HepG2 (cell line): ENCODE measurements around the gene NPAS2. TPM values are rescaled to one million over a fixed set of nuclear protein-coding genes. Genes with fewer than 3 reads are reported as not detected.

Experiments used
- ATAC-seq: fragments of 200-7000 bp; cut with Tn5 transposase; 3 replicates; pipeline ENCODE4 v1.9.1; 2020; ENCODE audit warnings: mild to moderate bottlenecking, moderate library complexity
- BruUV-seq: library from RNA; stranded (reverse); fragments of 400-500 nt; replicated peaks from 2 replicates; lab custom pipeline; 2021; lab: Mats Ljungman, UMichigan
- CTCF ChIA-PET: fragments of 300-600 bp; formaldehyde crosslinking; extraction: SDS; loops from one replicate; lab custom pipeline; 2021; ENCODE audit warnings: low total read pairs, inconsistent platforms, low intra/inter-chr PET ratio; lab: Yijun Ruan, JAX
- POLR2A ChIA-PET: fragments of 350-600 bp; sonication (Branson Sonifier 250); formaldehyde crosslinking; loops from one replicate; lab custom pipeline; 2020; ENCODE audit warnings: antibody characterized with exemption, inconsistent platforms; lab: Yijun Ruan, JAX
- DNase-seq: peaks from one replicate; pipeline ENCODE4 v3.0.0-alpha.2; 2015; ENCODE audit warnings: low spot score
- FAIRE-seq: peaks from 3 replicates; lab custom pipeline; 2011; peaks lifted over from hg19 to GRCh38; lab: Jason Lieb, UNC
- H2AFZ ChIP-seq: one replicate; pipeline ENCODE4 v1.6.1; 2011; ENCODE audit warnings: low read length, inconsistent platforms
- H3K27ac ChIP-seq: fragments of 300-600 bp; 3 replicates; pipeline ENCODE4 v1.8.0; 2011; ENCODE audit warnings: mixed run types, mild to moderate bottlenecking, mixed read lengths, low read length, inconsistent platforms; ENCODE audit not compliant: insufficient read depth; ENCODE audit errors: extremely low read length
- H3K27me3 ChIP-seq, 2 experiments: fragments of 200-600 bp in 1 of 2; 2 replicates in 1 of 2; 3 replicates in 1 of 2; pipeline versions ENCODE4 v1.6.0 to v1.8.0; 2011; ENCODE audit warnings: low read length in 2 of 2, mild to moderate bottlenecking in 2 of 2, moderate library complexity in 2 of 2, inconsistent platforms in 1 of 2; ENCODE audit not compliant: insufficient read depth in 2 of 2, control insufficient read depth in 1 of 2
- H3K36me3 ChIP-seq, 2 experiments: fragments of 200-600 bp in 1 of 2; replicated peaks in 1 of 2; 2 replicates in 1 of 2; 3 replicates in 1 of 2; pipeline versions ENCODE4 v1.5.1 to v1.8.0; 2011; ENCODE audit warnings: low read length in 2 of 2, inconsistent platforms in 1 of 2; ENCODE audit not compliant: insufficient read depth in 2 of 2, control insufficient read depth in 1 of 2
- H3K4me1 ChIP-seq: 2 replicates; pipeline ENCODE4 v1.5.1; 2012; ENCODE audit warnings: low read length, inconsistent platforms; ENCODE audit not compliant: insufficient read depth
- H3K4me2 ChIP-seq: 2 replicates; pipeline ENCODE4 v1.6.0; 2011; ENCODE audit warnings: low read depth, low read length, inconsistent platforms
- H3K4me3 ChIP-seq, 3 experiments: fragments of 200-600 bp in 1 of 3; sonication (generic), shearing (Covaris generic) in 1 of 3; replicated peaks in 1 of 3; 2 replicates each; pipeline ENCODE4 v1.5.1; 2011 to 2016; ENCODE audit warnings: low read length in 3 of 3, inconsistent platforms in 2 of 3, low read depth in 2 of 3, mild to moderate bottlenecking in 2 of 3, control low read depth in 1 of 3, mixed read lengths in 1 of 3; ENCODE audit not compliant: insufficient read depth in 1 of 3
- H3K79me2 ChIP-seq: one replicate; pipeline ENCODE4 v1.6.1; 2011; ENCODE audit warnings: low read length, inconsistent platforms; ENCODE audit not compliant: insufficient read depth
- H3K9ac ChIP-seq: 2 replicates; pipeline ENCODE4 v1.6.0; 2011; ENCODE audit warnings: mild to moderate bottlenecking, low read depth, low read length, inconsistent platforms; ENCODE audit not compliant: insufficient read depth
- H3K9me3 ChIP-seq: 2 replicates; pipeline ENCODE4 v1.5.1; 2012; ENCODE audit warnings: mild to moderate bottlenecking, low read length
- H4K20me1 ChIP-seq: 2 replicates; pipeline ENCODE4 v1.6.0; 2011; ENCODE audit warnings: inconsistent platforms, mild to moderate bottlenecking, low read length, moderate library complexity; ENCODE audit not compliant: insufficient read depth
- ATM ChIP-seq: fragments of 450-650 bp; IDR thresholded peaks from 2 replicates; pipeline ENCODE4 v1.7.1; 2017; ENCODE audit warnings: mild to moderate bottlenecking, borderline replicate concordance
- BORCS8-MEF2B ChIP-seq: sonication (generic); formaldehyde crosslinking; IDR thresholded peaks from 2 replicates; pipeline ENCODE4 v1.8.0; 2022; ENCODE audit warnings: mild to moderate bottlenecking, missing genetic modification reagents
- FOXK2 ChIP-seq: fragments of 450-650 bp; IDR thresholded peaks from 2 replicates; pipeline ENCODE4 v1.6.1; 2016
- GABPB1 ChIP-seq: IDR thresholded peaks from 2 replicates; pipeline ENCODE4 v1.6.1; 2016; ENCODE audit warnings: mild to moderate bottlenecking, missing genetic modification reagents, moderate library complexity, missing compliant biosample characterization
- HDAC2 ChIP-seq: sonication (generic); formaldehyde crosslinking; IDR thresholded peaks from 2 replicates; pipeline ENCODE4 v1.4.0; 2020; ENCODE audit warnings: missing genetic modification reagents
- JDP2 ChIP-seq: sonication (generic); formaldehyde crosslinking; IDR thresholded peaks from 2 replicates; pipeline ENCODE4 v1.8.1; 2022; ENCODE audit warnings: missing genetic modification reagents, borderline replicate concordance
- LBX2 ChIP-seq: sonication (generic); formaldehyde crosslinking; IDR thresholded peaks from 2 replicates; pipeline ENCODE4 v1.5.0; 2020; ENCODE audit warnings: missing genetic modification reagents, mild to moderate bottlenecking, borderline replicate concordance
- NCOR1 ChIP-seq: fragments of 200-600 bp; sonication (generic); IDR thresholded peaks from 2 replicates; pipeline ENCODE4 v1.7.0; 2017; ENCODE audit warnings: antibody characterized with exemption, low read length, borderline replicate concordance
- NFE2L2 ChIP-seq: fragments of 150-350 bp; IDR thresholded peaks from 2 replicates; pipeline ENCODE4 v1.6.1; 2014; ENCODE audit warnings: low read length
- NFYC ChIP-seq: IDR thresholded peaks from 2 replicates; pipeline ENCODE4 v1.6.1; 2016; ENCODE audit warnings: missing genetic modification reagents, missing compliant biosample characterization
- PHF20 ChIP-seq: sonication (generic); formaldehyde crosslinking; IDR thresholded peaks from 2 replicates; pipeline ENCODE4 v1.5.0; 2020; ENCODE audit warnings: mild to moderate bottlenecking, missing genetic modification reagents
- POLR2G ChIP-seq: fragments of 200-400 bp; formaldehyde crosslinking; IDR thresholded peaks from 2 replicates; pipeline ENCODE4 v1.6.1; 2018; ENCODE audit warnings: mild to moderate bottlenecking, low read depth, low read length, moderate library complexity
- RBM22 ChIP-seq: fragments of 200-400 bp; formaldehyde crosslinking; optimal IDR thresholded peaks from 2 replicates; pipeline ENCODE3; 2017; ENCODE audit warnings: mild to moderate bottlenecking, low read length, moderate library complexity
- SOX6 ChIP-seq, 2 experiments: fragments of 450-650 bp in 1 of 2; sonication (generic) in 1 of 2; formaldehyde crosslinking in 1 of 2; IDR thresholded peaks; 2 replicates each; pipeline versions ENCODE4 v1.4.0 to v1.6.1; 2017 to 2020; ENCODE audit warnings: antibody characterized with exemption in 1 of 2, mild to moderate bottlenecking in 1 of 2, missing genetic modification reagents in 1 of 2
- TOE1 ChIP-seq: sonication (generic); formaldehyde crosslinking; IDR thresholded peaks from 2 replicates; pipeline ENCODE4 v1.4.0; 2020; ENCODE audit warnings: mild to moderate bottlenecking, missing genetic modification reagents
- ZIK1 ChIP-seq: sonication (generic); formaldehyde crosslinking; IDR thresholded peaks from 2 replicates; pipeline ENCODE4 v1.5.0; 2020; ENCODE audit warnings: mild to moderate bottlenecking, low read depth, missing genetic modification reagents, borderline replicate concordance
- ZNF160 ChIP-seq: sonication (generic); formaldehyde crosslinking; IDR thresholded peaks from 2 replicates; pipeline ENCODE4 v1.8.0; 2022; ENCODE audit warnings: mild to moderate bottlenecking, inconsistent platforms, missing genetic modification reagents
- ZNF30 ChIP-seq: sonication (generic); formaldehyde crosslinking; IDR thresholded peaks from 2 replicates; pipeline ENCODE4 v1.5.0; 2020; ENCODE audit warnings: mild to moderate bottlenecking, missing genetic modification reagents
- ZNF589 ChIP-seq: sonication (generic); formaldehyde crosslinking; conservative IDR thresholded peaks from 2 replicates; pipeline ENCODE4 v1.8.0; 2022; ENCODE audit warnings: mild to moderate bottlenecking, moderate library complexity, missing genetic modification reagents
- ZNF891 ChIP-seq: sonication (generic); formaldehyde crosslinking; IDR thresholded peaks from 2 replicates; pipeline ENCODE4 v1.5.0; 2020; ENCODE audit warnings: mild to moderate bottlenecking, missing genetic modification reagents
- ZUFSP ChIP-seq: sonication (generic); formaldehyde crosslinking; IDR thresholded peaks from 2 replicates; pipeline ENCODE4 v1.9.0; 2021; ENCODE audit warnings: missing genetic modification reagents, mild to moderate bottlenecking, borderline replicate concordance
- WGBS: methylation state at CpG from one replicate; pipeline ENCODE4 v1.1.6; 2017; ENCODE audit warnings: low lambda C conversion rate; 5-methylcytosine and 5-hydroxymethylcytosine counted together
- in situ Hi-C: cut with HindIII; loops from 2 replicates; pipeline ENCODE4 v1.10.0; 2017; ENCODE audit warnings: low pct_unique_long_range_greater_than_20kb; ENCODE audit not compliant: extremely low pct_ligation_motif_present
- intact Hi-C: fragments of 100-400 bp; cut with micrococcal nuclease; formaldehyde crosslinking; loops from one replicate; pipeline ENCODE4 v1.10.0; 2022; ENCODE audit not compliant: unreplicated experiment
- polyA plus RNA-seq, 8 experiments: library from polyadenylated mRNA; depleted of rRNA in 3 of 8; stranded (reverse) in 7 of 8; unstranded in 1 of 8; fragments of >200 nt; fragmentation: Illumina TruSeq in 4 of 8; extraction: Trizol in 4 of 8; gene quantifications; 2 replicates each; pipeline versions ENCODE4 v1.2.1 to v1.2.3, GENCODE V29; 2011 to 2016; ENCODE audit warnings: low read depth in 4 of 8, missing spikeins in 1 of 8, mixed read lengths in 1 of 8; ENCODE audit not compliant: insufficient read depth in 1 of 8
- total RNA-seq, 5 experiments: library from RNA; depleted of rRNA; stranded (reverse); fragments of >200 nt; fragmentation: Illumina TruSeq; extraction: Trizol; gene quantifications; 2 replicates each; pipeline ENCODE4 v1.2.3, GENCODE V29; 2016; ENCODE audit warnings: low read depth in 1 of 5

Gene NPAS2
- total and polyA plus RNA-seq, 2 of the 13 experiments (the other 11 are each of a cell fraction or from before 2014, with no cell fraction given) = 14.8 to 37.5 TPM

DNA sequence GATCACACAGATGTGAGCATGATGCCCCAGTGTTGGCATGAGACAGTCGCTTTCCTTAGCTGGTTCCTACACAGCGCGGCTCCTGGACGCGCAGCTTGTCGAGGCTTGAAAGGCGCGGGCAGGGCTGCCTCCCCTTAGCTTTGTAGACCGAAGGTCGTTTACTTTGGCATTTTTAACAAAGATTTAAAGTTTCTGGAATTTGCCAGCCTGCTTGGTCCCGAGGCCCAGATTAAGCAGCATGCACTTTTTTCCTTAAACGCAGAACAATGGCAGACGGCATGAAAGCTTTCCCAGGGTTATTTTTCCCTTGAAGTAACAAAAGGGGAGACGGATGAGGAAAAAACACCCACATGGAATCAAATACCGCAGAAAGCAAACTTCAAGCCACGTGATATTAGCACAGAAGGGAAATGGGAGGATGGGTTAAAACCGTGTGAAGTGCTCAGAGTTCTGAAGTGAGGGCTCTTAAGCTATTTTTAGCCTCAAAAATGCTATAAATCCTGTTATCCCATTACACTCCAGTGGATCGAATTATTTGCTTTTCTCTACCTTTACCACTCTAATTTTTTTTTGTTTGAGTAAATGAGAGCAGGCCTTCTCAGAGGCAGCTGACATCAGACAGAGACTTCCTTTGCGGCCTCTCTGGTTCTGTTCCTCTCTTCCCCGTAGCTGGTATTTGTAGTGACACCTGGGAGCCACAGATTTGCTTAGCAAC, 55.7 kb downstream of the NPAS2 start (continued):
- TF ChIP-seq ZNF891 (CRISPR knock-in tag) = no peak

- 93% methylated on average over 15 of the region's 15 CpGs for WGBS
- no peaks in the 10 kb centered on the region for H3K9me3 ChIP-seq
- H3K27me3 ChIP-seq = no peaks in the 10 kb centered on the region
- ChIA-PET CTCF (no interaction called here), POLR2A (interaction anchor here (1.0 to 2.0 kb wide), 10 partner anchors 8 to 126 kb away, joined by 3 to 12 read pairs (median 8); partner anchors contain the start of gene RPL31)
- no peak overlapping the region for H2AFZ ChIP-seq
- FAIRE-seq = no peak
- H4K20me1 ChIP-seq = no peaks in the 10 kb centered on the region
- H3K27ac ChIP-seq = peak overlapping the region; percentile 90
- in situ Hi-C loops (no loop called here), intact Hi-C loops (no loop called here)
- peaks cover 53% of the 10 kb centered on the region for H3K79me2 ChIP-seq
- BruUV-seq = no TSS peak
- ATAC-seq = peak; percentile 9; the same call in 2 of the 3 replicates
- DNase-seq = no peak
- H3K4me3 ChIP-seq = peak overlapping the region in 1 of 3 experiments; percentile 44; a peak in 1 of 6 replicates
- H3K36me3 ChIP-seq = peaks cover 3 to 20% of the 10 kb centered on the region in 2 experiments; a peak in 3 of 5 replicates
- H3K9ac ChIP-seq = peak overlapping the region; percentile 62
- peaks cover 53% of the 10 kb centered on the region for H3K4me1 ChIP-seq
- peak overlapping the region; percentile 78 for H3K4me2 ChIP-seq
- no peak for TF ChIP-seq GABPB1 (CRISPR knock-in tag)
- TF ChIP-seq HDAC2 = 0 out of 2 replicates have a peak, but pooled peaks have one; percentile 1
- 0 out of 2 replicates have a peak, but pooled peaks have one; percentile 35 for TF ChIP-seq ZNF30
- no peak for TF ChIP-seq NCOR1
- no peak for TF ChIP-seq SOX6 (IDR thresholded peaks at IDR 0.05)
- 0 out of 2 replicates have a peak, but pooled peaks have one; percentile 4 for TF ChIP-seq SOX6 (CRISPR knock-in tag; IDR thresholded peaks at IDR 0.05)
- peak; percentile 62 for TF ChIP-seq RBM22
- TF ChIP-seq FOXK2 = no peak
- no peak for TF ChIP-seq JDP2
- no peak for TF ChIP-seq LBX2
- no peak for TF ChIP-seq ZUFSP (CRISPR knock-in tag)
- no peak for TF ChIP-seq ZNF589 (CRISPR knock-in tag)
- TF ChIP-seq TOE1 = no peak
- TF ChIP-seq NFE2L2 = no peak
- TF ChIP-seq ZIK1 = 0 out of 2 replicates have a peak, but pooled peaks have one; percentile 15
- no peak for TF ChIP-seq ZNF160 (CRISPR knock-in tag)
- TF ChIP-seq ATM = no peak
- no peak for TF ChIP-seq POLR2G
- no peak for TF ChIP-seq BORCS8-MEF2B (CRISPR knock-in tag)
- TF ChIP-seq PHF20 (CRISPR knock-in tag) = no peak
- no peak for TF ChIP-seq NFYC
Measured at GRCh38 chr2:100876231-100876860, 56.4 kb downstream of the NPAS2 start.
